Activated T-cell treated with anti-CD3 and anti-CD28 coated beads, Interleukin-2, amount 50 U/mL, for 1 hour (primary cell): ENCODE data around the gene CRPPA.

ENCODE experiments used
- DNase-seq: peaks from one replicate; pipeline ENCODE4 v3.0.0-alpha.2; 2020

The CRPPA gene

DNA sequence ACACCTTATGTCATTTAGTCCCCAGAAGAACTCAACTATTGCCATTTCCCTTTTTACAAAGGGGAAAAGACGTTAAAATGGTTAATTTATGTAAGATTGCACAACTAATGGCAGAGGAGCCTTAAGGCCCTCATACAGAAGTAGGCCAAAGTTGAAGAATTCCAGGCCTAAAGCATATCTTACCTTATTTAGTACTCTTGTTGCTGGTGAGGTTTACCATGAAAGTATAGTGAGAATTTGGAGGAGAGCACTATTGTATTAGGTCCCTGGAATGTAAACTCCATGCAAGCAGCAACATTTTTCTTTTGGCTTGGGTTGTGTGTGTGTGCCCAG is 731 bp upstream of the CRPPA start:
- no peak for DNase-seq

DNA sequence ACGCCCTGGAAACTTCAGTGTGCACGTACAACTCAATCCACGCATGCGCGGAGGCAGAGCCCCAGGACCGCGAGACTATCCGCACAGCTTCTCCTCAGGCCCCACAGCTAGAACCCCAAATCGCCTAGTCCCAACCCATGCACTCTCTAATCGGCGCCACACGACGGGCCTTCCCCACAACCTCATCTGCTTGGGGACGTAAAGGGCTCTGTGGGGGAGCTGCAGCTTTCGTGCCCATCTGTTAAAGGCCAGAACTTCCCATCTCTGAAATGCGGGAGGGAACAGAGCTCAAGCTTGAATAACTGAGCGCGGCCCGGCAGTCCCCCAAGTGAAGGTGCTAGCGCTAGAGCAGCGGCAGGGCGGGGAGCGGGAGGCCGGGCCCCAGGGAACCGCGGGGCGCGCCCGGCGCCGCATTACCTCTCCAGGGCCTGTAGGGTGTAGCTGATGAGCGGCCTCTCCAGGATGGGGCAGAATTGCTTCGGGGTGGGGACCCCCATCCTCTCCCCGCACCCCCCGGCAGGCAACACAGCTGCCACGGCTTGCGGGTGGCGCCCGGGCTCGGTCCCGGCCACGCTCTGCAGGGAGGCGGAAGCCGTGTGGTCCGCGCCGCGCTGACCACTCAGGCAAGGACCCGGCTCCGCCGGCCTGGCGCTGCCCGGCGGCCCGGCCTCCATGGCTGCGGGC is 547 bp downstream of the CRPPA start:
- peak; percentile 83 for DNase-seq

DNA sequence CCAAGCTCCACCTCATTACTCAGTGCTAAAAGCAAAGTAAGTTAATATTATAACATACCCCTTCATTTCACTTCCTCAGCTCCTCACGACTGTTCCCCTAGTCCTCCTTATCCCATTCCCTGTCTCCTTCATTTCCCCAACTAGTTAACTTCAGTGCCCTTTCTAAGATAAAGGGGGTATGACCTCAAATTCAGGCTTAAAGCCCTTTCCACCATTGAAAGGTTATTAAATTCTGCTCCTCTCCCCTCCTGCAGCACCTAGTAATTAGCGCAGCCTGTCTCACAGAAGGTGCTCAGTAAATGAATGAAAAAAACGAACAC is 1.0 kb downstream of the CRPPA start:
- no peak for DNase-seq

DNA sequence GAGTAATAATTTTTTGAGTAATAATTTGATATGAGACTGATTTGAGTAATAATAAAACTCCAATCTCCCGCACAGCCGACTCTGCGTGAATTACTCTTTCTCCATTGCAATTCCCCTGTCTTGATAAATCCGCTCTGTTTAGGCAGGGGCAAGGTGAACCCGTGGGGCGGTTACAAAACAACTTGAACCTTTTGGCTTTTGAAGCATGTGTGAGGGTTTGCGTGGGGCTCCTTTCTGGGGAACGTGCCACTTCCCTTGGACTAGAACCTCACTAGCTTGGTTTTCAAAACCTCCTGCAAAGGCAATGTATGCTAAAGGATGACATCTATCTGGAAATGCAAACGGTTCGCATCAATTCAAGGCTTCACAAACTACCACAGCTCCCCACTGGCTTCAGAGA is 1.5 kb downstream of the CRPPA start:
- DNase-seq = no peak

DNA sequence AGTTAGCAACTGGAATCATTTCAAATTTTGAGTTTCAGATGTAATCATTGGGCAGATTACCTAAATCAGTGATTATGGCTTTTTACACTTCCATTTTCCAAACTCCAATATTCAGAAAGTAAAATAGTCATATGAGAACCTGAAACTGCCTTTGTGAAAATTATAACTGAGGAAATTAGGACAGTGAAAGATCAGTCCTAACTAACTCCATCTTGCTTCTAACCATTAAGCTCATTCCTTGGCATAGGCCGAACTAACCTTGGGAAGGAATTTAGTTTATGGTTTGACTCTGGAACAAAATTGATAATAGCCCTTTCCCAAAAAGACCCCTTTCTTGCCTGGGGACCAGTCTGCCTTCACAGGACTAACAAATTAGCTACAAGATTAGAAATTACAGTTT is 2.2 kb downstream of the CRPPA start:
- DNase-seq = no peak

DNA sequence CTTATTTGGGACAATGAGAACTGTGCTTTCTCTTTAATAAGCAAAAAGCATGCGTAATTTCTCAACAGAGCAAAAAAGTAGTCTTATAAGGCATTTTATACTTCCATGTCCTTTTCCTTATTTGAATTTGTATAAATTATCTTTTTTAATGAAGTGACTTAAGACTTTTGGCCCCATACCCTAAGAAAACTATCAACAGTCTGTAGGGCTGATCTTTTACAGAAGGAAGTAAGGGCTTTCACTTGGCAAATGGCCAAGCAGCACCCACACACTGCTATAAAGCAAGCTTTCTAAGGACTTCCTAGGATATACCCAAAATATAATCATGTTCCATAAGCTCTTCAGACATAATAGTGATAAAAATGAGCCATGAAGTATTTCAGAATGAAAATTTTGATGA is 3.4 kb downstream of the CRPPA start:
- DNase-seq = no peak

DNA sequence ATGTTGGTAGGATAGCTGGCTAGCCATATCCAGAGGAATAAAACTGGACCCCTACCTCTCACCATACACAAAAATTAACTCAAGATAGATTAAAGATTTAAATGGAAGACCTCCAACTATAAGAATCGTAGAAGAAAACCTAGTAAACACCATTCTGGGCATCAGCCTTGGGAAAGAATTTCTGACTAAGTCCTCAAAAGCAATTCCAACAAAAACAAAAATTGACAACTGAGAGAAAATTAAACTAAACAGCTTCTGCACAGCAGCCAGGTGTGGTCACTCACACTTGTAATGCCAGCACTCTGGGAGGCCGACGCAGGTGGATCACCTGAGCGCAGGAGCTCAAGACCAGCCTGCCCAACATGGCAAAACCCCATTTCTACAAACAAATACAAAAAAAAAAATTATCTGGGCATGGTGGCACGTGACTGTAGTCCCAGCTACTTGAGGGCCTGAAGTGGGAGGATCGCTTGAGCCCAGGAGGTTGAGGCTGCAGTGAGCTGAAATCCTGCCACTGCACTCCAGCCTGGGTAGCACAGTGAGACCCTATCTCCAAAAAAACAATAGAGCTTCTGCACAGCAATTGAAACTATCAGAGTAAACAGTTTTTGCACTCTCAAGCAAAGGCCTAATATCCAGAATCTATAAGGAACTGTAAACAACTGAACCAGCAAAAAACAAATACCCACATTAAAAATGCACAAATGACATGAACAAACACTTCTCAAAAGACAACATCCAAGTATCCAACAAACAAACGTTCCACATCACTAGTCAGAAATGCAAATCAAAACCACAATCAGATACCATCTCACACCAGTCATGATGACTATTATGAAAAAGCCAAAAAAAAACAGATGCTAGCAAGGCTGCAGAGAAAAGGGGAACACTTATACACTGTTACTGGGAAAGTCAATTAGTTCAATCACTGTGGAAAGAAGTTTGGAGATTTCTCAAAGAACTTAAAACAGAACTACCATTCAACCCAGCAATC is 4.8 kb downstream of the CRPPA start:
- DNase-seq = no peak

DNA sequence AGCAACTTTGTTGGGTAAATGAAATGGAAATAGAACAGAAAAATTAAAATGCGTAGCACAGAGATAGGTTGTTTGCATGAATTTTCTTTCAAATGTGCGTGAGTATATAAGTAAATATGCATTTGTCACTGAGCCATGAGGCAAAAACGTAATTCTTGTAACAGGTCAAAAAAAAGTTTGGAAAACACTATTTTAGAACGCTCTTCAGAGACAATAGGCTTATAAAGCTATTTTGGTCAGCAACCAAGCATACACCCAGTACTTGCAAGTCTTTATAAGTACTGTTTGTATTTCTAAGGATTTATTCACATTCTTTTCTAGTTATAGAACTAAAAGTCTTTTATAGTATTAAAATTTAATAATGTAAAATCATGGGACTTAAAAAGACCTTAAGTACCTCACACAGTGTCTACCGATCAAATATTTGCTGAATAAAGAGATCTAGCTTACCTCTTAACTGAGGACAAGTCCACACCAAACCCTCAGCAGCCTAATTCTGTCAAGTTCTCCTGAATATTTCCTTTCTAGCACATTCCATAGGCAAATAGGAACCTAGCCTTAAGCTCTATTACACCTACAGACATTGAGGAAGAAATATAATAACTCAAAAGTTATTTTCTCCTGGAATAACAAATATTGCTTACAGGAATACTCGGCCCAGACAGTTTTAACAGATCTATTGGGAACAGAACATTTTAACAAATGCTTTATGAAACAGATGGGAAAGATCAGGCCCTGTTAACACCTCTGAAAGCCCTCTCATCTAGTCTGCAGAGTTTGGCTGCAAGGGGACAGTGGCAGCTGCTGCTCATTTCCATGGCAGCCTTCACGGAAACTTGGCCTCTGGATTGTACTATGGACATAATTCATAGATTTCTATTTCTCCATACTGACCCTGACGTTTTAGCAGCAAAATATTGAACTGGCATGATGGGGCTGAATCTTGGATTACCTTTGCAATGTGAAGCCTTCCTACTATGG is 8.8 kb downstream of the CRPPA start:
- DNase-seq = no peak

DNA sequence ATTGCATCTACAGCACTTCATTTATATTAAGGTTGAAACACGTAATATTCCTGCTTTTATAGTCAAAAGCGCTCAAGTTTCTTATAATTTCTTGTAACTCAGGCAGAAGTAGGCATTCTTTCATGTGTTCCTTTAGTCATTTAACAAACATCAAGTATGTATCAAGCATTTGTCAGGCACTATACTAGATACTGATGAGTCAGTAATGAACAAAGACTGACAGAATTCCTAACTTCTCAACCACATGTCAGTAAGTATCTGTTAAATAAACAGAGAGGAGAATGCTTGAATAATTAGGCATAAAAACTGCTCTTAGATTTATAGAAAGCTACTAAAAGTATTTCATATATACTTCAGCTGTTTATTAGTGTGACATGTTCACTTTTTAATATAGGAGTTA is 9.9 kb downstream of the CRPPA start:
- DNase-seq = no peak

DNA sequence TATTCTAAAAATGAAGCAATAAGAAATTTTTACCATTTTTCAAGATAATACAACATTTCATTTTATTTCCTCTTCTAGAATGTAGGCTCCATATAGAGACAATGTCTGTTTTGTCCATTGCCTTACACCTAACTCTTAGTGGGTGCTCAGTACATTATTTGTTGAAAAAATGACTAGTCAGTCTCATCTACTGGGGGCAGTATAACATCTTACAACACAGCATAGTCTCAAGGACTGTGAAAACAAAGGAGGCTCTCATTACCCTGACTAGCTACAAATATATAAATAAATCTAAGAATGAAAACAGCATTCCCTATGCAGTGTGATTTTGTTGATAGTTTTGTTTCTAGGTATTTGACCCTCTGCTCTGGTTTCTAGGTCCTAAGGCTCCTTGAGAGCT is 11.6 kb downstream of the CRPPA start:
- DNase-seq = no peak

DNA sequence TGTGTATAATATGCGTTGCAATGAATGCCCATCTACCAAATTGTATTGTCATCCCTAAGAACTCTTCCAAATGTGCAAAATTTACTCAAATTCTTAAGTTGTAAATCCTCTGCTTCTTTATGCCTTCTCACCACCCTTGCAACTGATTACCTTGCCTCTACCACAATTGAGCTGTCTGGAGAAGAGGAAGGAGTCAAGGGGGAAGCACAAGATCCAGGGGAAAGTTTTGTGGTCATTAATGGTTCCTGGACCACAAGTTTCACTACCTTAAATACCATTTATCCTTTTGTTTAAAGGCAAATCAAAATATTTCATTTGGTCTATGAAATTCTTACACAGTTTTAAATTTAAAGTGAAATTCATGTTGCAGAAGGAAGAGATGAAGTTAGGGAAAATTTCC is 16.7 kb downstream of the CRPPA start:
- no peak for DNase-seq

DNA sequence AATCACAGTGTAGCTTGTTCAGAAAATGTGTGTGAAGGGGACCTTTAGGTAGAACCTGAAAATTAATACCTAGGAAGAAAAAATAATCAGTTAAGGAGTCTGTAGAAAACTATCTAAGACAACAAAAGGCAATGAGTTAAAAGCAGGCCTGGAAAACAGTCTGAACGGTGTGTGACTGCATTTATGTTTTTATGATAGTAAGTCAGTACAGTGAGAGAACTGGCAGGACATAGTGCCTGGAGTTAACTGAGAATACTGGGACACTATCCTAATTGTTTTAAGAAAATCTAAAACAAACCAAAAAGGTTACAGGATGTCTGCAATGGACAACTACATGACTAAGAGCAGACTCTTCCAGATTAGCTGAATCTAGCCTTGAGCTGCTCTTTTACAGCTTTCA is 17.9 kb downstream of the CRPPA start:
- no peak for DNase-seq

DNA sequence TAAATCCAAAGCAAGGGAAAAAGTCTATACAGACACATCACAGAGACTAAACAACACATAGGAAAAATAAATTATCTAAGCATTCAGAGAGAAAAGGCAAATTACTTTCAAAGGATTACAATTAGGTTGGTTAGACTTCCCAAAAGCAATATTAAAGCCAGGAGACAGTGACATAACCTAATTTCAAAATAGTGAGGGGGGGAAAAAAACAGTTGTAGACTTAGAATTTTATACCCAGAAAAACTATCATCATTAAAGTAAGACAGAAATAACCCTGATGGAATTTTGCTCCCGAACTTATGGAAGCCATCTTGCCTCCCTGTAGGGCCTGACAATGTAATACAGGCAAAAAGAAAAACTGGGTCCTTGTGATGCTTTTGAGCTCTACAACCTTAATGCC is 18.4 kb downstream of the CRPPA start:
- no peak for DNase-seq

DNA sequence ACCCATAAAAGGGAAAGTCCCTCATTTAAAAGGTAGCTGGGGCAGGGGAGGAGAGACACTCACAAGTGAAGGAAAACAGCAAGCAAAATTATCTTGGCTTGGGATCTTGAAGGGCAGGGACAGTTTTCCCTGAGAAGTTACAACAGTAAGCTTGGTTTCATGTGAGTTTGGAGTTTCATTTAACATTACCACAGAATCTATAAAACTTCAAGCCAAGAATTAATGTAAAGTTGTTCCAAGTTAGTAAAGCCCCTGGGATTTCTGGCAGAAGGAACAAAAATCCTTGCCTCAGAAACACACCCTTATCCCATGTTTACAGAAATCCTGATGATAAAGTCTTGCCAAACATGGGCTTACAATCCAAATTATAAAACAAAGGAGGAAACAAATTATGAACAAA is 19.2 kb downstream of the CRPPA start:
- no peak for DNase-seq

DNA sequence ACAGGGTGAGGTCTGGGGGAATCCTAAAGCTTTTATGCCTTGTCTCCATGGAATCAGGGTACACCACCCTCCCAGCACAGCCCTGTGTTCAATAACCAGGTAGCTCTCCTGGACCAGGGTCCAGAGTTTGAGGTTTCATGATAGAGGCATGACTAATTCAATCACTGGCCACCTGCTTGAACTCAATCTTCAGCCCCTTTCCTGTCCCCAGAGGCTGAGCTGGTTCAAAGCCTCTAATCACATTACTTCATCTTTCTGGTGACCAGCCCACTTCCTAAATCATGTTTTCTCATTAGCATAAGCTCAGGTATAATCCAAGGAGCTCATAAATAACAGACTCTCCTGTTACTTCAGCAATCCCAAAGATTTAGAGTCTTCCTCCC is 20.5 kb downstream of the CRPPA start:
- no peak for DNase-seq

DNA sequence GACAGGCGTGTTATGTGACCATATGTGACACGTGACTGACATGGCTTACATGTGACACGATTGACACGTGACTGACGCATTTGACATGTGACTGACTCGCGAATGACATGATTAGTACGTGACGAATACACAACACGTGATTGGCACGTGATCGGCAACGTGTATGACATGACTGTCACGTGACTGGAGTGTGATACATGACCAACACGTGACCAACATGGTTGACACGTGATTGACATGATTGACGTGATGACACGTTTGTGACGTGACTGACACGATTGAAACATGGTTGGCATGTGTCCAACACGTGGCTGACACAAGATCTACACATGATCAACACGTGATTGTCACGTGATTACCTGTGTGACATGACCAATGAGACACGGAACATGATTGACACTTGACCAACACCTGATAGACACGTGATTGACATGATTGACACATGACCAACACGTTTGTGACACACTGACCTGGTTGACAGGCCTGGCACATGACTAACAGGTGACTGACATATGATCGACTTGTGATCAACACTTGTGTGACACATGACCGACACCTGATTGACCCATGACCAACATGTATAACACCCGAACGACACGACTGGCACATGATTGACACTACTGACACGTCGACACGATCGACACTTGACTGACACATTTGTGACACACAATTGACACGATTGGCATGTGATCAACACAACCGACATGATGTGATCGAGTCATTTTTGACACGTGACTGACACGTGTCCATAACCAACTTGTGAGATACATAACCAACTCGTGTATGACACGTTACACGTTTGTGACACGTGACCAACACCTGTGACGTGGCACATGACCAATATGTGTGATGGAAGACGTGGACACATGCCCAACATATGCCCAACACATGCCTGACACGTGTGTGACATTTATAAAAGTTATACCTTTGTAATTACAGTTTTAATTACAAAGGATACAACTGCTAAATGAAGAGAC is 21.1 kb downstream of the CRPPA start:
- DNase-seq = no peak

DNA sequence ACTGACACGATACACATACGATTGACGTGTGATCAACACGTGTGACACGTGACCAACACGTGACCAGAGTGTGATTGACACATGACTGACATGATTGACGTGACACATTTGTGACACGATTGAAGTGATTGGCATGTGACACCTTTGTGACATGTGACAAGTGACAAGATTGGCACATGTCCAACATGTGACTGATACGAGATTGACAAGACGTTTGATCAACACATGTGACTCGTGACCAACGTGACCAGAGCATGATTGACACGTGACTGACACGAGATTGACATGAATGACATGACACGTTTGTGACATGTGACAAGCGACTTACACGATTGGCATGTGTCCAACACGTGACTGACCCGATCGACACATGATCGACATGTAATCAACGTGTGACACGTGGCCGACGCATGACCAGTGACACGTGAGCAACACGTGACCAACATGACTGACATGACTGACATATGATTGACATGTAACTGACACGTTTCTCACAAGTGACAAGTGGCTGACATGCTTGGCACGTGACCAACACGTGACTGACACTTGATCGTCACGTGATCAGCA is 22.0 kb downstream of the CRPPA start:
- DNase-seq = no peak

DNA sequence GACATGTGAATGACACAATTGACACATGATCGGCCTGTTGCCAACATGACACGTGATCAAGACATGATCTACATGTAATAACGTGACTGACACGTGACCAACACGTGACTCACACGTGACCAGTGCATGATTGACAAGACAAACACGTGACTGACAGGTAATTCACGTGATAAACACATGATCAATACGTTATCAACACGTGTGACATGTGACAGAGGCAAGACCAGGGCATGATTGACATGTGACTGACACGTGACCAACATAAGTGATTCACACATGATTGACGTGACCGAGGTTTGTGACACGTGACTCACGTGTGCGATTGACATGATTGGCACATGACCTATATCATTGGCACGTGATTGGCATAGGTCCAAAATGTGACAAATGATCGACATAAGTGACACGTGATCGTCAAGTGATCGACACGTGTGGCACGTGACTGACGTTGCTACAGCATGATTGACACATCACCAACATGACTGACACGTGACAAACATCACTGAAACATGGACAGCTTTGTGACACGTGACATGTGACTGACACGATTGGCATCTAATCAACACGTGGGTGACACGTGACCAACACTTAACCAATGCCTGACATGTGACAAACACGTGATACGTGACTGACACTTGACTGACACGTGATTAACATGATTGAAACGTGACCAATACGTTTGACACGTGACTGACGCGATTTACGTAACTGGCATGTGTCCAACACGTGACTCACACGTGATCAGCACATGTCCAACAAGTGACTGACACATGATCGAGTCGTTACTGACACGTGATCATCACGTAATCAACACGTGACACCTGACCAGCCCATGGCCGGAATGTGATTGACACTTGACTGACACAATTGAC is 23.0 kb downstream of the CRPPA start:
- no peak for DNase-seq

DNA sequence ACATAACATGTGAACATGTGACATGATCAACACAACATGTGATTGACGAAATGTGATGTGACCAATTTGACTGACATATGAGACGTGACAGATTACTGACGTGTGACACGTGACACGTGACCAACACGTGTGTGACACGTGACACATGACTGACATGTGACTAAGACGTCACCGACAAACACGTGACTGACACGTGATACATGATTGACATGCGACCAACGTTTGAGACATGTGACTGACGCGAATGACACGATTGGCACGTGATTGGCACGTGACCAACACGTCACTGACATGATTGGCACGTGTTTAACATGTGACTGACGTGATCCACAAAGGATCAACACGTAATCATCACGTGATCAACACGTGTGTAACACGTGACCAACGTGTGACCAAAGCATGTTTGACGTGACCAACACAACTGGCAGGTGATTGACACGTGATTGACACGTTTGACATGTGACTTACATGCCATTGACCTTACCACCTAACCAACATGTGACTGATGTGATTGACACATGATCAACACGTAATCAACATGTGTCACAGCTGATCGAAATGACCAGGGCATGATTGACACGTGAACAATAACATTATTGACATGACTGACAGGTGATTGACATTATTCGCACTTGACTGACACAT is 23.7 kb downstream of the CRPPA start:
- no peak for DNase-seq

DNA sequence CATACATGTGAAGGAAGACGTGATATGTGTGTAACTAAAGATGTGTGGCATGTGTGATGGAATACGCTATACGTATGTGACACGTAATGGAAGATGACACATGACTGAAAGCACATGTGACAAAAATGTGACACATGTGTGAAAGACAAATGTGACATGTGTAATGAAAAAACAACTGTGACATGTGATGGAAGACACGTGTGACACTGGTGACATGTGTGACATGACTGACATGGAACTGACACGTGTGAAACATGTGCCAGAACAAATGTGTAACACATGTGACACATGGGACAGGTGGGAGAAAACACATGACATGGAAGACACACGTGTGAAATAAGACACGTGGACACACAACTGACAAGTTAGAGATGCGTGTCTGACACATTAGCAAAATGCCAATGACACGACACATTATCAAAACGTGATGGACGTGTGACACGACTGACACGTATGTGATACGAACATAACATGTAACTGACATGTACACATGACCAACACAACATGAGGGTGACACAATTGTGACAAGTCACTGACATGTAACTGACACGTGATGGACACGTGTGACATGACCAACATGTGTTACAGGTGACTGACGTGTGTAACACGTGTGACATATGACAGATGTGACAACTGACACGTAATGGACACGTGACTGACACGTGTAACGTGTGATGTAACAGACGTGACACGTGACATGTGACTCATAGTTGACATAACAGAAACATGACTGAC is 24.4 kb downstream of the CRPPA start:
- DNase-seq = no peak
